Activated CD4-positive, alpha-beta T cell treated with anti-CD3 and anti-CD28 coated beads, Interleukin-2, Interleukin-6, amounts not matched to agents 100 ng/mL and 50 ng/mL, durations not matched to agents 16 hours and 8 hours (primary cell): Measurements from ENCODE around the gene PEDS1.
"Not testable (repeated sequence)": the region's sequence is repeated elsewhere in the genome, so short reads cannot be mapped to it uniquely, and the experiment has no call there.

Experiments
- DNase-seq: peaks from one replicate; pipeline ENCODE4 v3.0.0-alpha.2; 2020

The PEDS1 gene

GRCh38 chr20:50111120-50111828 is 42.2 kb downstream of the PEDS1 start:
- DNase-seq, result peak; percentile 88

GRCh38 chr20:50110141-50111047 is 43.1 kb downstream of the PEDS1 start:
- peak; percentile 83 for DNase-seq

- no peak for DNase-seq
Measured at GRCh38 chr20:50108556-50109235, 44.8 kb downstream of the PEDS1 start.

- DNase-seq, result no peak
Measured at GRCh38 chr20:50107796-50108331, 45.7 kb downstream of the PEDS1 start.

- no peak for DNase-seq
Measured at GRCh38 chr20:50107086-50107660, 46.4 kb downstream of the PEDS1 start.

DNA sequence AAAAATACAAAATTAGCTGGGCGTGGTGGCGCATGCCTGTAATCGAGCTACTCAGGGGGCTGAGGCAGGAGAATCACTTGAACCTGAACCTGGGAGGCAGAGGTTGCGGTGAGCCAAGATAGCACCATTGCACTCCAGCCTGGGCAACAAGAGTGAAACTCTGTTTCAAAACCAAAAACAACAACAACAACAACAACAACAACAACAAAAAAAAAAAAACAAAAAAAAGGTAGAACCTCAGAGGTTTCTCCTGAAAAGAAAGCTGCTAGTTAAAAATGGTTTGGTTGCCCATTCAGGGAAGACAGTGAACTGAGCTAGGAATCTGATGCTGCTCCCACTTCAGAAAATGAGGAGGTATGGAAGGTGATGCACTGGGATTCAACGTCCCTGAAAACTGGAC is 46.9 kb downstream of the PEDS1 start:
- DNase-seq, result not testable (repeated sequence)
